Dermis microvascular lymphatic vessel endothelial cell (primary cell): ENCODE measurements around the gene ALK. TPM values are rescaled to one million over a fixed set of nuclear protein-coding genes. Genes with fewer than 3 reads are reported as not detected.

Experiments used
- DNase-seq, 2 donors: peaks; one replicate each; pipeline versions ENCODE4 v3.0.0 to v3.0.0-alpha.2; 2010; ENCODE audit warnings: low read depth in 2 of 2
- total RNA-seq: library from RNA; depleted of rRNA; stranded (reverse); fragments of >200 nt; gene quantifications from 2 replicates; pipeline ENCODE4 v1.2.1, GENCODE V29; 2014

The ALK gene
- total RNA-seq, 1 donor from 2014 or later, result not detected

GRCh38 chr2:29579495-29580169 is 341.8 kb downstream of the ALK start:
- DNase-seq, result no peak

GRCh38 chr2:29578084-29578598 is 343.2 kb downstream of the ALK start:
- no peak for DNase-seq

- DNase-seq, result no peak
Measured at GRCh38 chr2:29576231-29576630, 345.2 kb downstream of the ALK start.

GRCh38 chr2:29575370-29575890 is 346.0 kb downstream of the ALK start:
- no peak for DNase-seq

GRCh38 chr2:29573612-29574011 is 347.8 kb downstream of the ALK start:
- DNase-seq, result no peak

GRCh38 chr2:29573147-29573546 is 348.2 kb downstream of the ALK start:
- DNase-seq, result no peak

GRCh38 chr2:29570539-29570938 is 350.8 kb downstream of the ALK start:
- no peak for DNase-seq

- DNase-seq, result no peak
Measured at GRCh38 chr2:29567906-29568520, 353.4 kb downstream of the ALK start.

GRCh38 chr2:29563697-29564096 is 357.7 kb downstream of the ALK start:
- DNase-seq, result no peak

- no peak for DNase-seq
Measured at GRCh38 chr2:29562896-29563295, 358.5 kb downstream of the ALK start.

- no peak for DNase-seq
Measured at GRCh38 chr2:29562319-29562718, 359.1 kb downstream of the ALK start.

GRCh38 chr2:29561628-29562027 is 359.8 kb downstream of the ALK start:
- DNase-seq, result no peak

- no peak for DNase-seq
Measured at GRCh38 chr2:29561181-29561580, 360.2 kb downstream of the ALK start.

GRCh38 chr2:29560566-29560965 is 360.8 kb downstream of the ALK start:
- no peak for DNase-seq

- DNase-seq, result no peak
Measured at GRCh38 chr2:29560030-29560429, 361.4 kb downstream of the ALK start.

- DNase-seq, result no peak
Measured at GRCh38 chr2:29559578-29559977, 361.8 kb downstream of the ALK start.

- no peak for DNase-seq
Measured at GRCh38 chr2:29558097-29558496, 363.3 kb downstream of the ALK start.

- DNase-seq, result no peak
Measured at GRCh38 chr2:29557268-29557667, 364.1 kb downstream of the ALK start.

GRCh38 chr2:29549069-29549380 is 372.4 kb downstream of the ALK start:
- no peak for DNase-seq

GRCh38 chr2:29544917-29545316 is 376.5 kb downstream of the ALK start:
- DNase-seq, result no peak

GRCh38 chr2:29544031-29544430 is 377.4 kb downstream of the ALK start:
- no peak for DNase-seq

- DNase-seq, result no peak
Measured at GRCh38 chr2:29535188-29535587, 386.2 kb downstream of the ALK start.

- DNase-seq, result no peak
Measured at GRCh38 chr2:29532436-29532835, 388.9 kb downstream of the ALK start.
